Stomach (tissue), 4 donors: ENCODE results near the gene THBS4.

Experiments
- POLR2A ChIP-seq, 4 donors: fragments of 450-650 bp; IDR thresholded peaks; one replicate each; pipeline ENCODE4 v1.6.1; 2016; ENCODE audit warnings: antibody characterized with exemption in 4 of 4, control low read depth in 2 of 4, mild to moderate bottlenecking in 1 of 4, moderate library complexity in 1 of 4
- POLR2AphosphoS5 ChIP-seq, 3 donors: sonication (generic); formaldehyde crosslinking; IDR thresholded peaks; one replicate each; pipeline ENCODE4 v1.6.1; 2016; ENCODE audit warnings: antibody characterized with exemption in 3 of 3

- TF ChIP-seq POLR2AphosphoS5 (IDR thresholded peaks at IDR 0.05) (no peak), POLR2A (IDR thresholded peaks at IDR 0.05) (no peak)
Observed at GRCh38 chr5:80033513-80033912, 1.6 kb upstream of the THBS4 start.
